ENCODE measurements around the gene CCDC91.

The CCDC91 gene

DNA sequence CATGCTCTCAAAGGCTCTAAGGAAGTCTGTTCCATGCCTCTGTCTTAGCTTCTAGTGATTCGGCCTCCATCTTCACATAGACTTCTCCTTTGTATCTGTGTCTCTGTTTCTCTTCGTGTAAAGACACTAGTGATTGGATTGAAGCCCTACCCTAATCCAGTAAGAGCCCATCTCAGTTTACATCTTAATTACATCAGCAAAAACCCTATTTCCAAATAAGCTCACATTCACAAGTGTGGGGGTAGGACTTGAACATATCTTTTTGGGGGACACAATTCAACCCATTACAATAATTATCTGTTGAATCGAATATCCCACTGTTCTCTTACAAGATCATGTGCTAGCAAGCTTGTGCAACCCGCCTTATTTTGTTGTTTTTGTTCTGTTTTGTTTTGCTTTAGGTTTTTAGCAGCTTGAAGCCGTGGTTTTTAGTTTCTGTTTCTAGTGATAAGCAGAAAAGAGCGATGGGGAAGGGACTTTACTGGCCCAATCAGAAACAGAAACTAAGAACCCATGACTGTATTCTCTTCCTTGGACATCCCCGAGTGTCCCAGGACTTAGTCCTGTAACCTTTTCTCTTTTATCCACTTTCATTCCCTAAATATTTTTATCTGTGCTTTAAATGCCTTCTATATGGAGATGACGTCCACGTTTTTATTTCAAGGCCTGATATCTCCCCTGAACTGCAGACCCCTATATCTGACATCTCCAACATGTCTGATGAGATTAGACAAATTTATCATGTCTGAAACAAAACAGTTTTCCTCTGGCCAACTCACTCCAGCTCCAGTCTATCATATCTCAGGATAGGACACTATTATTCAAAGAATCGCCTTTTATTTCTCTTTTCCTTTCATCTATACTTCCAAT lies 353.0 kb downstream of the CCDC91 start:
- DNase-seq (ENCODE audit: low read depth), result no peak
- TF ChIP-seq, protein P1, sequence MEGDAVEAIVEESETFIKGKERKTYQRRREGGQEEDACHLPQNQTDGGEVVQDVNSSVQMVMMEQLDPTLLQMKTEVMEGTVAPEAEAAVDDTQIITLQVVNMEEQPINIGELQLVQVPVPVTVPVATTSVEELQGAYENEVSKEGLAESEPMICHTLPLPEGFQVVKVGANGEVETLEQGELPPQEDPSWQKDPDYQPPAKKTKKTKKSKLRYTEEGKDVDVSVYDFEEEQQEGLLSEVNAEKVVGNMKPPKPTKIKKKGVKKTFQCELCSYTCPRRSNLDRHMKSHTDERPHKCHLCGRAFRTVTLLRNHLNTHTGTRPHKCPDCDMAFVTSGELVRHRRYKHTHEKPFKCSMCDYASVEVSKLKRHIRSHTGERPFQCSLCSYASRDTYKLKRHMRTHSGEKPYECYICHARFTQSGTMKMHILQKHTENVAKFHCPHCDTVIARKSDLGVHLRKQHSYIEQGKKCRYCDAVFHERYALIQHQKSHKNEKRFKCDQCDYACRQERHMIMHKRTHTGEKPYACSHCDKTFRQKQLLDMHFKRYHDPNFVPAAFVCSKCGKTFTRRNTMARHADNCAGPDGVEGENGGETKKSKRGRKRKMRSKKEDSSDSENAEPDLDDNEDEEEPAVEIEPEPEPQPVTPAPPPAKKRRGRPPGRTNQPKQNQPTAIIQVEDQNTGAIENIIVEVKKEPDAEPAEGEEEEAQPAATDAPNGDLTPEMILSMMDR (IDR thresholded peaks at IDR 0.05; ENCODE audit: control insufficient read depth, extremely low read depth, insufficient read depth), result no peak
- H3K4me3 ChIP-seq (ENCODE audit: low read depth, low read length), result no peak overlapping the region

DNA sequence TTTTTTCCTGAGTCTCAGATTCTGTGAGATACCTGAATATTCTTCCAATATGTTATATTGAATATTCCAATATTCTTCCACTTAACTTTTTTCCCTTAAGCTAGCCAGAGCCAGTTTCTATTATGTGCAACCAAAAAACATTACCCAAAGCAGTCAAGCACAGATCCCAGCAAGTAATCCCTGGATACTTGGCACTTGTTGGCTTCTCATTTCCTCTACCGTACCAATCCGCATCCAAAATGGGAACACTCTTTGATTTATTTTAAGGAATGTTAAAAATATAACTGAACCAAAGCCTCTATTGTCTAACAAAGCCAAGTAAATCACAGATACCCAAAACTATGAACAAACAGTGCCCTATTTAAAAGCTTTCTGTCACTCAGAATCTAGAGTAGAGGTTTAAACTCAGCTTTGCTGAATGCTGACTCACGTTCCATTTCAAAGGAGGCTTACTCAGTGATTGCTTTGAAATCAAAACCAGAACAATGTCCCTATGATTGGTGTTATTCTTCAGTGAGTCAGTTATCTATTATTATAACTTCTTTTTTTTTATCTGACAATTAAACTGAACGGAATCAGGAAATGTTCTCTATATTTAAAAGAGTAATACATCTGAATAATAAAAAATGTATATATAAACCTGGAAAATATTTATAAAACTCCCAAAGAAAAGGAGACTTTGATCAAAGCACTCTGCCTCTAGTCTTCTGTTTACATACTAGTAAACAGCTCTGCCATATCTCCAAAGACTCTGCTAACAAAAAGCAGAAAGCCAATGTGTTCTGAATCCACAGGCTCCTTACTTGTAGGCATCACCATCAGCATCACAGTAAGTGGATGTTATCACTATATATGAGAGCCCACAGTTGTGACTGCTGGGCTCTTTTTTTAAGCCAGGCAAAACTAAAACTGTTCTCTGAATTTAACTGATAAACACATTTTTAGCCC lies 360.8 kb downstream of the CCDC91 start:
- H3K4me3 ChIP-seq (ENCODE audit: low read depth, low read length), result no peak overlapping the region
- TF ChIP-seq, protein P1 (IDR thresholded peaks at IDR 0.05; ENCODE audit: control insufficient read depth, extremely low read depth, insufficient read depth), result no peak
- no peak for DNase-seq (ENCODE audit: low read depth)

DNA sequence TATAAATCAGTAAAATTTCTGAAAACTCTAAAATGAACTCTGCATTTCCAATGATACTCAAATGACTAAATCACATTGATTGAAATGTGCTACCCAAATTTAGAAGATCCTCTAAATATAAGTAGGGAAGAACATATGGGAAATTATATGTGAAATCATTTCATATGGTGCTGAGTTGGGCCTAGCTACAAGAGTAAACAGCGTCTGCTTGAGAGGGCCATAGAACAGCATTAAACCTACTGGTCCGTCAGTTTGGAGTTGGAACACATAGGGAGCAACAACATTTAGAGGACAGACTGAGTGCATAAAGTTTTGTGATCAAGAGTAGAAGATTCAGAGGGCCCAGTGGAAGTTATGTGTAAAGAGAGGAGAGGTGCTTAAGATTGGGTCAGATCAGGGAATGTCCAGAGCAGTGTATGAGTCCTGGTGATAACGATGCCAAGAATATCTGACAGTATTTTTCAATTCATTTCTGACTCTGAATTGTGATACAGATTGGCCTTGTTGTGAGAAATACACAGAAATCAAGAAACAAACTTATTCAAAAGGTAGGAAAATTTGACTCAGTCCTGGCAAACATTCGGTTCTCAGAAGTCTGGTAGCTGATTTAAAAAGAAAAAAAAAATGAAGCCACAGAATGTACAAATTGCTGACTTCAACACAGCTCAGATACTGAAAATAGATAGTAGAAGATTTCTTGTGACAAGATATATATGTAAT lies 362.2 kb downstream of the CCDC91 start:
- DNase-seq (ENCODE audit: low read depth), result no peak
- no peak overlapping the region for H3K4me3 ChIP-seq (ENCODE audit: low read depth, low read length)
- TF ChIP-seq, protein P1 (IDR thresholded peaks at IDR 0.05; ENCODE audit: control insufficient read depth, extremely low read depth, insufficient read depth), result no peak

DNA sequence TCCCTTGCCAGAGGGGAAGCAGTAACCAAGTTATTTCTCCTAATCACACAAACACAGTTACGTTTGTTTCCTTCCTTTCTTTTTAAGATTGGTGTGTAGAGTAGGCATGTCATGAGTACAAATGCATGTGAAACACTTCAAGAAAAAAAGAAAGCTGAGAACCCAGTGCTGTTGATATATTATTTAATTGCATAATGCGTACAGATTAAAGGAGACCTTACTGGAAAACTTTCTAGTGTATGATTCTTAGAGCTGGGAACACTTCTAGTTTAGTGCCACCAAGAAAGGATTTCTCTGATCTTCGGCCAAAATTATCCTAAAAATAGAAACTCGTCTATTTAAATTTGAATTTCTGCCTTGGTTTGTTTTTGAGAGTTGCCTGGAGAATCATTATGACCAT lies 365.5 kb downstream of the CCDC91 start:
- DNase-seq (ENCODE audit: low read depth), result no peak
- TF ChIP-seq, protein P1 (IDR thresholded peaks at IDR 0.05; ENCODE audit: control insufficient read depth, extremely low read depth, insufficient read depth), result no peak
- no peak overlapping the region for H3K4me3 ChIP-seq (ENCODE audit: low read depth, low read length)

DNA sequence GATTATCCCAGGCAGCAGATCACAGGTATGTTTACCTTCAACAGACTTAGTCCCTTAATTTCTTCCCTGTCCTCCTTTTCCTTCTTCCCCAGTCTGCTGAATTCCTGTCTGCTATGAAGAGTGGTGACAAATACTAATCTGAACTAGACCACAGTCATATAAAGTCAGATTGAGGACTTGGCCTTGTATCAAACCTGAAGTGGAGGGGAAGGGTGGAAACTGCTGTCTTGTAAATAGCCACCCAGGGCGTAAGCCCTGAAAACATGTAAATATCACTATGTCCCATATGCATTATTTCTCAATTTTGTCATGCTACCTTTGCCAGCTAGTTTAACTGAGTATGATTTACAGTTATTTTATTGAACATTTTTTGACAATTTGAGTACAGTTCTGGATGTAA lies 368.0 kb downstream of the CCDC91 start:
- TF ChIP-seq, protein P1 (IDR thresholded peaks at IDR 0.05; ENCODE audit: control insufficient read depth, extremely low read depth, insufficient read depth), result no peak
- no peak overlapping the region for H3K4me3 ChIP-seq (ENCODE audit: low read depth, low read length)
- no peak for DNase-seq (ENCODE audit: low read depth)

DNA sequence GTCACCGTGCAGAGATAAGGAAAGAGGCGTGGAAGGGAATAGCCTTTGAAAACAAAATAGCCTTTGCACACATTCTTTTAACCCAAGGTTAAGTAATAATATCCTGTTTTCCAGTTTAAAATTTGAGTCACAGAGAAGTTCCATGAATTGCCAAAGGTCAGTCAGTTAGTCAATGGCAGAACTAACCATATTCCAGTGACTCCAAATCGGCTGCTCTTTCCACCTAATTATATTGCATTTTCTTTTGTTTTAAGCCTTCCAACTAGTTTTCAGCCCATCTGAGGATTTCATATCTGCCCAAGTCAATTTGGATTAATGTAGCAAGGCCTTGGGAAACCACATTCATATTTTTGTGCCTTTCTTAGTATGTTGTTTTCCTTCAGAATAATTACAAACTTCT lies 373.0 kb downstream of the CCDC91 start:
- TF ChIP-seq, protein P1 (IDR thresholded peaks at IDR 0.05; ENCODE audit: control insufficient read depth, extremely low read depth, insufficient read depth), result no peak
- no peak overlapping the region for H3K4me3 ChIP-seq (ENCODE audit: low read depth, low read length)

More for the DNA sequence above, 373.0 kb downstream of the CCDC91 start:
- DNase-seq (ENCODE audit: low read depth), result no peak
